Parathyroid adenoma (tissue), 2 donors: Measurements from ENCODE around the gene TAGLN.

Experiments
- H2AFZ ChIP-seq: fragments of 300-600 bp; sonication (generic); one replicate; pipeline ENCODE4 v1.7.0; 2017; ENCODE audit warnings: antibody characterized with exemption, mild to moderate bottlenecking
- H3K27ac ChIP-seq: fragments of 300-600 bp; sonication (generic); one replicate; pipeline ENCODE4 v1.7.0; 2017
- H3K27me3 ChIP-seq: fragments of 300-600 bp; sonication (generic); one replicate; pipeline ENCODE4 v1.7.0; 2017; ENCODE audit warnings: low read length; ENCODE audit not compliant: control insufficient read depth, insufficient read depth
- H3K36me3 ChIP-seq: fragments of 300-600 bp; sonication (generic); one replicate; pipeline ENCODE4 v1.7.0; 2017; ENCODE audit warnings: low read length; ENCODE audit not compliant: control insufficient read depth, insufficient read depth
- H3K4me1 ChIP-seq: fragments of 300-600 bp; sonication (generic); one replicate; pipeline ENCODE4 v1.7.0; 2017; ENCODE audit warnings: control low read depth
- H3K4me2 ChIP-seq: fragments of 300-600 bp; sonication (generic); one replicate; pipeline ENCODE4 v1.7.0; 2017; ENCODE audit warnings: low read length
- H3K4me3 ChIP-seq: fragments of 300-600 bp; sonication (generic); one replicate; pipeline ENCODE4 v1.7.0; 2017; ENCODE audit warnings: low read depth, low read length
- H3K79me2 ChIP-seq: fragments of 300-600 bp; sonication (generic); one replicate; pipeline ENCODE4 v1.7.0; 2017; ENCODE audit warnings: control low read depth
- H3K9ac ChIP-seq: fragments of 300-600 bp; sonication (generic); one replicate; pipeline ENCODE4 v1.7.0; 2017; ENCODE audit warnings: mild to moderate bottlenecking
- H3K9me3 ChIP-seq: fragments of 300-600 bp; sonication (generic); one replicate; pipeline ENCODE4 v1.7.0; 2017; ENCODE audit warnings: low read length; ENCODE audit not compliant: control insufficient read depth
- CTCF ChIP-seq: fragments of 300-600 bp; sonication (generic); IDR thresholded peaks from one replicate; pipeline ENCODE4 v1.7.0; 2017; ENCODE audit warnings: antibody characterized with exemption, mild to moderate bottlenecking
- donor health status: primary hyperparathyroidism.

Gene TAGLN

GRCh38 chr11:117248341-117248740, 49.2 kb downstream of the TAGLN start:
- no peaks in the 10 kb centered on the region for H3K79me2 ChIP-seq
- no peak overlapping the region for H2AFZ ChIP-seq
- H3K9me3 ChIP-seq = no peaks in the 10 kb centered on the region
- no peak for TF ChIP-seq CTCF
- no peak overlapping the region for H3K27ac ChIP-seq
- no peak overlapping the region for H3K9ac ChIP-seq
- H3K4me2 ChIP-seq = no peak overlapping the region
- H3K36me3 ChIP-seq = no peaks in the 10 kb centered on the region
- H3K27me3 ChIP-seq = no peaks in the 10 kb centered on the region
- H3K4me3 ChIP-seq = no peak overlapping the region
- H3K4me1 ChIP-seq = no peaks in the 10 kb centered on the region

GRCh38 chr11:117249571-117249970, 50.4 kb downstream of the TAGLN start:
- no peaks in the 10 kb centered on the region for H3K9me3 ChIP-seq
- no peak overlapping the region for H3K4me2 ChIP-seq
- no peaks in the 10 kb centered on the region for H3K4me1 ChIP-seq
- H3K79me2 ChIP-seq = no peaks in the 10 kb centered on the region
- H3K36me3 ChIP-seq = no peaks in the 10 kb centered on the region
- no peak overlapping the region for H3K9ac ChIP-seq
- H2AFZ ChIP-seq = no peak overlapping the region
- no peak overlapping the region for H3K4me3 ChIP-seq
- H3K27ac ChIP-seq = no peak overlapping the region
- no peaks in the 10 kb centered on the region for H3K27me3 ChIP-seq
- TF ChIP-seq CTCF = no peak

GRCh38 chr11:117251506-117251905, 52.3 kb downstream of the TAGLN start:
- Histone ChIP-seq H2AFZ (no peak overlapping the region), H3K27ac (no peak overlapping the region), H3K4me3 (no peak overlapping the region), H3K9me3 (no peaks in the 10 kb centered on the region), H3K27me3 (no peaks in the 10 kb centered on the region), H3K36me3 (no peaks in the 10 kb centered on the region), H3K79me2 (no peaks in the 10 kb centered on the region), H3K9ac (no peak overlapping the region), H3K4me2 (no peak overlapping the region), H3K4me1 (no peaks in the 10 kb centered on the region)
- TF ChIP-seq CTCF = no peak

- Histone ChIP-seq H3K27ac (no peak overlapping the region), H3K4me2 (no peak overlapping the region), H3K79me2 (no peaks in the 10 kb centered on the region), H3K9ac (no peak overlapping the region), H3K27me3 (no peaks in the 10 kb centered on the region), H2AFZ (no peak overlapping the region), H3K4me1 (no peaks in the 10 kb centered on the region), H3K36me3 (no peaks in the 10 kb centered on the region), H3K9me3 (no peaks in the 10 kb centered on the region), H3K4me3 (no peak overlapping the region)
- TF ChIP-seq CTCF = no peak
Observed at GRCh38 chr11:117255966-117256365, 56.8 kb downstream of the TAGLN start.

- Histone ChIP-seq H3K27me3 (no peaks in the 10 kb centered on the region), H3K4me2 (no peak overlapping the region), H3K4me1 (no peaks in the 10 kb centered on the region), H3K36me3 (no peaks in the 10 kb centered on the region), H3K79me2 (no peaks in the 10 kb centered on the region), H3K9me3 (no peaks in the 10 kb centered on the region), H3K4me3 (no peak overlapping the region), H3K9ac (no peak overlapping the region), H3K27ac (no peak overlapping the region), H2AFZ (no peak overlapping the region)
- TF ChIP-seq CTCF = no peak
Observed at GRCh38 chr11:117256573-117256972, 57.4 kb downstream of the TAGLN start.
